GM21367 (cell line): ENCODE data around the gene SYT5.
"Not testable (repeated sequence)": the region's sequence is repeated elsewhere in the genome, so short reads cannot be mapped to it uniquely, and the experiment has no call there.

Source experiments
- ATAC-seq: cut with Tn5 transposase; IDR thresholded peaks from one replicate; pipeline ENCODE4 v1.9.1; 2021; ENCODE audit not compliant: unreplicated experiment

Gene SYT5

DNA sequence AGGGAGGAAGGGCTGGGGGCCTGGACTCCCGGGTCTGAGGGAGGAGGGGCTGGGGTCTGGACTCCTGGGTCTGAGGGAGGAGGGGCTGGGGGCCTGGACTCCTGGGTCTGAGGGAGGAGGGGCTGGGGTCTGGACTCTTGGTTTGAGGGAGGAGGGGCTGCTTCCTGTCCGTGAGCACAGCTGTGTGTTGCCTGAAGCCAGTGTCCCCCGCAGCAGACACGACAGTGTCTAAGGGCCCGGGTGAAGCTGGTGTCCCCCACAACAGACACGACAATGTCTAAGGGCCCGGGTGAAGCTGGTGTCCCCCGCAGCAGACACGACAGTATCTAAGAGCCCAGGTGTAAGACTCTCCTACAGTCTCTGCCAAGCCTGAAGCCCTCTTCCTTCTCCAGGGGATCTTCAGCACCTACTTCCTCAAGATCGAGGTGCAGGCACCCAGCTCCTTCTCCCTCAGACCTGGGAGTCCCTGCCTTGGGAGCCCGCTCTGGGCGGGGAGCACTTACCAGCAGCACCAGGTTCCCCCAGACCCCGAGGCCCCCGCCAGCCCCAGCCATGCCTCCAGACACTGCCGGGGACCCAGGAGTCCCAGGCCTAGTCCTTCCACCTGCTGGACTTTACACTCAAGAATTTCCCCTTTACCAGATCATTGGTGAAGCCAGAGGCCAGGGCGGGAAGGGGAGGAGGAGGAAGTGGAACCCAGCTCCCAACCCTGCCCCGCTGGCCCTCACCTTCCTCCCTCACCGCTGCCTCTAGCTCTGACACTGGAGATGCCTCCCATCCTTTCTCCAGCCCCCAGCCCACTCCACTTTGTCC, 29.0 kb upstream of the SYT5 start, which contains the start of gene PTPRH:
TSS of gene PTPRH (minus strand) at position 622 of the 813 bp plus-strand sequence. CDS start at position 554, 68 bp downstream.
- no peak for ATAC-seq

DNA sequence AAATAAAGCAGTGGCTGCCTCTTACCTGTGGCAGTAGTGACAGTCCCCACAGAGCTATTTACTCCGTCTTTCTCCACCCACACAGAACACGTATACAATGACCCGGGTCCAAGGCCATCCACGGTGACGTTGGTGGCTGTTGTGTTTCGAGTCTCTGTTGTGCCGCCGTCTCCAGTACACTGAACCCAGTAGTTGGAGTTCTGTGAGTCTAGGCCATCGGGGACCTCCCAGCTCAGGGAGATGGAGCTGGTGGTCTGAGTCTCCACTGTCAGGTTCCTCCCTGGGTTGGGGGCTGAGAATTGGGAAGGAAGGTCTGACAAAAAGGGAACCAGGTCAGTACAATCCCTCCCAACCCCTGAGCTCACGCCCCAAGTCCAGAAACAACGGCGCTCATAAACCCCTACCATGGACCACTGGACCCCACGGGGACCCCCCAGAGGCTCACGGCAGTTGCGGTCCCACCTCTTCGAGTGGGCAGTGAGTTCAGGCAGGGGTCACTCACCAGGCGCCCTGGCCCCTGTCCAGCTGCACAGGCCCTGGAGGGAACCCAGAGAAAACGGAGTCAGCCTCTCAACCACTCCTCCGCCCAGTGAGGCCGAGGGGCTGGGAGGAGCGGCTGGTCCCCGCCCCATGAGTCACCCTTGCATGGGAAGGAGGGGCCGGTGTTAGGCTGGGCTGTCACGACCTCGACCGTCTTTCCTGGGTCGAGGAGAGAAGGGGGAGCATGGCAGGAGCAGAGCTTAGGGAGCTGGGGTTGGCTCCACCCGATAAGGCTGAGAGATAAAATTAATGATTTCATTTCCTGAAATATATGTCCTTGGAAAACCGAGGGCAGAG, 26.8 kb upstream of the SYT5 start:
- ATAC-seq = no peak

DNA sequence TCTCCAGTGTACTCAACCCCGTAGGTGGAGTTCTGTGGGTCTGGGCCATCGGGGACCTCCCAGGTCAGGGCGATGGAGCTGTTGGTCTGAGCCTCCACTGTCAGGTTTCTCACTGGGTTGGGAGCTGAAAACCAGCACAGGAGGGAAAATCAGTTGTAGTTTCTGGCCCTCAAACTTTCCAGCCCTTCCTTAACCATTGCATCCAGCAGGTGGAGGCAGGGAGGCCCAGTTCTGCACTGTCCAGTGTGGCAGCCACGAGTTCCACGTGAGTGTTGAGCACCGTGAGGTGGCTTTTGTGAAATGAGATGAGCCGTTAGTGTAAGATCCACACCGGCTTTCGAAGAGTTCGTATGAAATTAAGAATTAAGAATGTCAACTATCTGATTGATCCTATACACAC, 22.1 kb upstream of the SYT5 start:
- not testable (repeated sequence) for ATAC-seq

DNA sequence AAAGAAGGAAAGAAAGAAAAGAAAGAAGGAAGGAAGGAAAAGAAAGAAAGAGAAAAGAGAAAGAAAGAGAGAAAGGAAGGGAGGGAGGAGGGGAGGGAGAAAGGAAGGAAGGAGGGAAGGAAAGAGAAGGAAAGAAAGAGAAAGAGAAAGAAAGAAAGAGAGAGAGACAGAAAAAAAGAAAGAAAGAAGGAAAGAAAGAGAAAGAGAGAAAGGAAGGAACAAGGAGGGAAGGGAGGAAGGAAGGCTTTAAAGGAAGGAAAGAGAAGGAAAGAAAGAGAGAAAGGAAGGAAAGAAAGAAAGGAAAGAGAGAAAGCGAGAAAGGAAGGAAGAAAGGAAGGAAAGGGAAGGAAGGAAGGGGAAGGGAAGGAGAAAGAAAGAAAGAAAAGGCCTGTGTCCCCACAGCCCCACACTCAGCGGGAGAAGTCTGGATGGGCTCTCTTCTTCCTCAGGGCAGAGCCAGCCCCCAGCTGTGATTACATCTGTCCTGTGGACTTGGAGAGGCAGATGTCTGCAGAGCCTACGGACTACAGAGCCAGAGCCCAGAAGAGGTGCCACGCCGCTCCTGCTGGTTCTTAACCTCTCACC, 19.6 kb upstream of the SYT5 start:
- no peak for ATAC-seq

DNA sequence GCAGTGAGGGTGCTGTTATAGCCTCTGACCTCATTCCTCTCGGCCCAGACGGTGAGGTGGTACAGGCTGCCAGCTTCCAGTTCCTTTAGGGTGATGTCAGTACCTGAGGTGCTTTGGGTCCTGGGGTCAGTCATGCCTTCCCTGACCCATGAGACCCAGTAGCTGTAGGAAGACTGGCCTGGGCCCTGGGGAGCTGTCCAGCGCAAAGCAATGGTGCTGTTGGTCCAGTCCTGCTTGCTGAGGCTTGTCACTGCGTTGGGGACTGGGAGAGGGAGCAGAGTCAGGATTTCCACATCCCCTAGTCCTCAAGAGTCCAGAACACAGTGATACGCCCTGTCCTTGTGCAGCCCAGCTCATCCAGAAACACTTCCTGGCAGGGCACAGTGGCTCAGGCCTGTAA, 18.6 kb upstream of the SYT5 start:
- ATAC-seq = no peak

DNA sequence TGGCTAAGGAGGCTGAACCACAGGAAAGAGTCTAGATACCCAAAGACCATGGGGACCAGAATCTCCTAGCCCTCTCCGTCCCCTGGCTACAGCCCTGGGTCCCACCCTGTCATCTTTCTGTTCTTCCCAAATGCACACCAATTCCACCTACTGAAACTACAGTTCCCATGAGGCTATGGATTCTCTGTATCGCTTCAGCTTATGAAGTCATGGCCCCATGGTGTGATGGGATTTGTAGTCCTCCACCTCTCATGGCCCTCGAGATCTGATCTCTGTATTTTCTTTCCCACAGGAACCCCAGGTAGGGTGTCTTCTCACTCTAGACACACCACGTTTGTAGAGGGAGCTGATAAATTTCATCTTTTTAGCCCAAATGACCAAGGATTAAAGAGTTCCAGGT, 17.4 kb upstream of the SYT5 start:
- no peak for ATAC-seq

DNA sequence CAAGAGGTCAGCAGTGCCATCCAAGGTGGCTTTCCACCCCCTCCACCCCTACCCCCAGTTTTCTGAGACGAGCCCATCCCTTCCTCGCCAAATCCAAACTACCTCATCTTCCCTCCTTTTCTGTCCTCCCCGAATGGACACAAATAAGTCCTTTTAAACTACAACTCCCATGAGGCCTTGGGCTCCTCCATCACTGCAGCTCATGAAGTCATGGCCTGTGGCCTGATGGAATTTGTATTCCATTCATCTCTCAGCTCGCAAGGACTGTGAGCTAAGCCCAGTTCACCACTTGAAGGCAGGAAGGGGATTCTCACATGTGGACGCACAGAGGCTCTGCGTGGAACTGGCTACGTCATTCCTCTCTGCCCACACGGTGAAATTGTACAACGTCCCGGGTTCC, 16.7 kb upstream of the SYT5 start:
- no peak for ATAC-seq

DNA sequence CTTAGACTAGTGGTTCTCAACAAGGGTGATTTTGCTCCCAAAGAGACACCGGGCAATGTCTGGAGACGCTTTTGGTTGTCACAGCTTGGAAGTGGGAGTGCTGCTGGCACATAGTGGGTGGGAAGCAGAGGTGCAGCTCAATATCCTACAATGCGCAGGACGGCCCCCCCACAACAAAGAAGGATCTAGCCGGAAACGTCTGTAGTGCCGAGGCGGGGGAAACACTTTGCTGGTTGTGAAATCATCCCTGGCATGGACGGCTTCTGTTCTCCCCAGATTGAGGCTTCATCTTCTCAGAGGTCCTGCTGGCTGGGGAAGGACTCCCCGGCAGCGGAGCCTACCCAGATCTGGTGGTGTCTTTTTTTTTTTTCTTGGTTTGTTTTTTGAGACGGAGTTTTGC, 13.4 kb upstream of the SYT5 start:
- no peak for ATAC-seq

DNA sequence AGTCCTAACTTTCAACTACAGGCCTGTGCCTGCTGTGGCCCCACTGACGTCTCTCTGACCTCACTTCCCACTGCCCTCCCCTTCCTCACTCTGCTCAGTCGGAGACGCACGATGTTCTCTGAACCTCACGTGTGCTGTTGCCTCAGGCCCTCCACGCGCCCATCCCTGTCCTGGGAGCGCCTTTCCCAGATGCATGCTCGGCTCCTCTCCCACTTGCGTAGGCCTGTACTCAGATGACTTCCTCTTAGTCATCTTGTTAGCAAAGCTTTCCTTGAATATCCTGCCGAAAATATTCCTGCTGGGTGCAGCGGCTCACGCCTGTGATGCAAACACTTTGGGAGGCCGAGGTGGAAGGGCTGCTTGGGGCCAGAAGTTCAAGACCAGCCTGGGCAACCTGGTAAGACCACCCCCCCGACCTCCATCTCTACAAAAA, 9.3 kb upstream of the SYT5 start:
- no peak for ATAC-seq

DNA sequence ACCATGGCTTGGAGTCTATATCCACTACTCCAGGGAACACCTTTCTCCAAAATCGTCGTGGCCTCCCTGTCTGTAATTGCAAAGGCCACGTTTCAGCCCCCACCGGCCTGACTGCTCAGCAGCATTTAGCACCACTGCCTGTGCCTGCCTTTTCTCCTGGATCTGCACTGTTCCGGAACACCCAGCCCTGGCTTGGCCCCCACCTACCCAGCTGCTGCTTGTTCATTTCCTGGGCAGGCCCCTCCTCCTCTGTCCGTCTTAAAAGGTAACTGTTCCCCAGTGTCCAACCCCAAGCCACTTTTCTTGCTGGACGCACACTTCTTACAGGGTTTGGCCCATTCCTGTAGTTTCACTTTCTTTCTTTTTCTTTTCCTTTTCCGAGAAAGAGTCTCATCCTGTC, 8.5 kb upstream of the SYT5 start:
- ATAC-seq = no peak

DNA sequence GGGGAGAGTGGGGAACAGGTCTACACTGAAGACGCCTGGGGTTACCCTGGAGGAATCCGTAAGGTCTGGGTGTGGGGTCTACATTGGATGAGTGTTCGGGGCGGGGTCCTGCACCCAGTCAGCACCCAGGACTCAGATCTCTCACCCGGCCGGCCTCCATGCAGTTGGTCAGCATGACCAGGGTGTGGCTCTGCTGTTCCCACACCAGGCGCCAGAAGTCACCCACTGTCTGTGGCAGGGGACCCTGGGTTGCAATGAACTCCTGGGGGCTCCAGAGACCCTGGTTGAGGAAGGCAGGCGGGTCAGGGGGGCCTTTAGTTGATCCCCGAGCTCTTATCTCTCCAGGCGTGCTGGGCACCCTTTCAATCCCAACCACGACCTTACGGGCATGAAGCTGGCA, 6.0 kb upstream of the SYT5 start:
- ATAC-seq = no peak

DNA sequence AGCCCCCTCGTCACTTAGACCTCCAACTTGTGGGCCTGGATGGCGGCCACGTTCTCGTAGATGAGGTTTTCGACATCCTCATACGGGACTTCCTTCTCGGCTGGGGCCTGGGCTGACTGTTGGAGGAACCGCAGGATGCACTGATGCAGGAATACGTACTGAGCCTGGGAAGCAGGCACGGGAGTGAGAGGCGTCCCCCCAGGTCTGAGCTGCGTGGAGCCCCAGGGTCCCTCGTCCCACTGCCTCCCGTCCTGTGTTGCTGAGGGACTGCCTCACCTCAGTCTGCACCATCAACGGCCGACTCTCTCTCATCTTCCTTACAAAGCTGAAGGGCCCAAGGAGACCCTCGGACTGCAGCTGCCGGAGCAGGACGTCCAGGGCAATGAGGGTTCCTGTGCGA, 1.7 kb upstream of the SYT5 start:
- no peak for ATAC-seq

DNA sequence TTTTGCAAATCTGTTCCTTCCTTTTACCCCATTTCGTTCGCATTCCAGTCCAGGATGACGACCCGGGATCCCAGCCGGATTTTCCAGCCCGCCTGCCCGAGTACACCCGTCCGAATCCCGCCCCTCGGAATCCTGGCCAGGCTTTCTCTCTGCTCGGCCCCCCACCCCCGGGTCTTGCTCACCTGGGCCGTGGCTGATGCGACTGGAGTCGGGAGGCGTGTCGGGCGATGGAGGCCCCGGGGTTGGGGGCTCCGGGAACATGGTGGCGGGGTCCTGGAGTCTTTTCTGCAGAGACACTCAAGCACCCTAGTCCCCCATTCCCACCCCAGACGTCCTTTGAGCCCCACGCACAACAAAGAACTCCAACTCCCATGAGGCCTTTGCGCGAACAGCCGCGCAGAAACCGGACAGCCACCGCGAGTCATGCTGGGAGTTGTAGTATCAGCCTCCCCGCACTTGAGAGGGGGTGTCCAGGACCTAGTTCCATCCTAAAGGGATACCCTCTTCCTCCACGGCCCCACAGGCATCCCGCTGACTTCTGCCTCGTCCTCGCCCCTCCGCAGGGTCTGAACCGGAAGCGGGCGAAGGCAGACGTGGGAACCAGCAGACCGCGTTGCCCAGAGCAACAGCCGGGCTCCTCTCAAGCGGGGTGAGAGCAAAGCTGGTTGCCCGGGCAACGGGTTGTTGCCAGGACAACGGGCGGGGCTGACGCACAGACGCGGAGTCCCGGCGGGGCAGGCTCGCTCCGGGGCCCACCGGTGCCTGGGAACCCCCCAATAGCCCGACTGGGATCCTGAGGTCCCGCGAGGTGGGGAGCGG, 1.1 kb downstream of the SYT5 start:
- ATAC-seq = peak; percentile 58

DNA sequence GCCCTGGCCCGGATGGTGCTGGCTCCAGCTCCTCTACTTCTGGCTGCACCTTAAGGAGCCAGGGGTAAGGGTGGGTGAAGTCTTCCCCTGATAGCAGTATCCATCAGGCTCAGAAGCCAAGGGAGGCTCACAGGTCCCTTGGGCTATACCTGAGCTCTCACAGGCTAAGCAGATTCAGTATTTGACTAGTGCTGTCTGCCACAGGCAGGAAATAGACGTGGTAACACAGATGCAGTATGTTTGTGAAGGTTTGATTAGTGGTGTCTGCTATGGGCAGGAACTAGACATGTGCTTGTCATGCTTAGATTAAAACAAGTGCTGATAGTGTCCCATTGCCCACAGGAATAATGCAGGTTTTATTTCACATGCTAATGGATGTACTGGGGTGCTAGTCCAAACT, 4.0 kb downstream of the SYT5 start:
- ATAC-seq = no peak

DNA sequence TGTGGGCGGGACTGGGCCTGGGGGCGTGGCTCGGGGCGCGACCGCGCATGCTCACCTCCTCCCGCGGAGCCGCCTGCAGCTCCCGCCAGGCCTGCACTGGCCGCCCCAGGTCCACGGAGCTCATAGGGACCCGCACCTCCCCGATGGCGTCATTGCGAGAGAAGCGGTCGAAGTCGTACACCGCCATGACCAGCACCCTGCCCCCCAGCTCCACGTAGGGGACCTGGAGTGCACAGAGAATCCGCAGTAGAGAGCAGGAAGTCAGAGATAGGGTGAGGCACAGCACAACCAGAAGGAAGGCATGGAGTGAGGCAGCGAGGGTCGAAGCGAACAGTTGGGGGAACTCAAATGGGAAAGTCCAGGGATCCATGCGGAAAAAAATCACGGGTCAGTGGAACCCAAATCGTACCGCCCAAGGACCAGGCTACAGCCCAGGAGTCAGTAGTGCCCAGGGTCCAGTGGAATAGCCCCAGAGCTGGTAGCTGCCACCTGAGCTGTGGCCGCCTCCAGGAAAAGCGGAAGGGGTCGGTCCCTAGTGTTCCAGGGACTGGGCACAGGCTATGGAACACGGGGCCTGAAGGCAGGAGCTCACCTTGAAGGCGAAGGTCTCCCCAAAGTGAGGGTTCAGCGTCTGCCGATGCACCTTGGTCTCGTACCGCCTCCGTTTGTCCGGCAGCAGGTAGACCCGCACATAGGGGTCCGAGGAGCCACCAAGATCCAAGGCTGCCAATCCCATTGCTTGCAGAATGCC, 4.8 kb downstream of the SYT5 start:
- ATAC-seq = no peak

DNA sequence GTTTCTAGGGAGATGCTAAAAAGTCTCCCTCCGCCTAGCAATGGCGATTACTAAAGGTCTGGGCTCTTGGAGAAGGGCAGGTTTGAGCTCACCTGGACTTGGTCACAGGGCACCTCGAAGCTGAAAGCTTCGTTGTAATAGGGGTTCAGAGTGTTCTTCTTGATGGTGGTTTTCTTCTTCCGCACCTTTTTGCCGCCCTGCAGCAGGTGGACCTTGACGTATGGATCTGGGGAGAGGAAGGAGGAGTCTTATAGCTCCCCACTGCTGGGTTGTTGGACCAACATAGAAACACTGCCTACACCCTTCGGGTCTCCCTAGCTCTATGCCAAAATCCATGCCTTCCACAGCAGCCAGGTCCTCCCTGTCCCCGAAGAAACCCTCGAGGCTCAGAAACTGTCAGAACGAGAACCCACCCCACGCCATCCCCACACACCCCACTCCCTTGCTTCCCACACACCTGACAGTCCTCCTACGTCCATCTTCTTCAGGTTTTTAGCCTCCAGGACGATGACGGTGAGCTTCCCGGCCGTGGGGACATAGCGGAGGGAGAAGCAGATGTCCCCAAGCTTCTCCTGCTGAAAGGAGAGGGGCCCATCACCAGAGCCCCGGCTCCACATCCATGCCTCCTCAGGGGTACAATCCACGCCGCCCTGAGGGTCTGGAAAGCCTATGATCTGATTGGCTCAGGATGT, 5.5 kb downstream of the SYT5 start:
- no peak for ATAC-seq

DNA sequence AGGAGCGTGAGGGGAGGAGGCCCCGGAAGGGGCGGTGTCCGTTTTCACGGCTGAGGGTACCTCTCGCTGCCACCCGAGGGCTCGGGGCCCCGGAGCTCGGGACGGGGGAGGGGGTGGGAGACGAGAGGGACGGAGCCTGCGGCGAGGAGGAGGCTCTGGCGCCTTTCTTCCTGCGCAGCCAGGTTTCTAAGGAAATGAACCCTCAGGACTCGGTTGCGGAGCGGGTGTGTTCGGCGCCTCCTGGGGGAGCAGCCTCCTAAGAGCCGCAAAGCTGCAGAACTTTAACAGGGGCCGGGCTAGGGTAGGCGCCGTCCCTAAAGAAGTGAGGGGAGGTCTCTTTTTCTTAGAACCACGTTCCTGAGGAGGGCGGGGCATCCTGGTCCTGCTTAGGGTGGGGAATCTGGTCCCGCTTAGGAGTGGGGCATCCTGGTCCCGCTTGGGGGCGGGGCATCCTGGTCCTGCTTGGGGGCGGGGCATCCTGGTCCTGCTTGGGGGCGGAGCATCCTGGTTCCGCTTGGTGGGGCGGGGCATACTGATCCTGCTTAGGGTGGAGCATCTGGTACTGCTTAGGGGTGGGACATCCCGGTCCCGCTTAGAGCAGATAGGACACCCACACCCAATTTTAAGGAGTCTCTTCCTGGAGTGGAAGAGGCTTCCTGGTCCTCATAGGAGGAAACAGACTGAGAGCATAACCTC, 6.2 kb downstream of the SYT5 start:
- no peak for ATAC-seq

DNA sequence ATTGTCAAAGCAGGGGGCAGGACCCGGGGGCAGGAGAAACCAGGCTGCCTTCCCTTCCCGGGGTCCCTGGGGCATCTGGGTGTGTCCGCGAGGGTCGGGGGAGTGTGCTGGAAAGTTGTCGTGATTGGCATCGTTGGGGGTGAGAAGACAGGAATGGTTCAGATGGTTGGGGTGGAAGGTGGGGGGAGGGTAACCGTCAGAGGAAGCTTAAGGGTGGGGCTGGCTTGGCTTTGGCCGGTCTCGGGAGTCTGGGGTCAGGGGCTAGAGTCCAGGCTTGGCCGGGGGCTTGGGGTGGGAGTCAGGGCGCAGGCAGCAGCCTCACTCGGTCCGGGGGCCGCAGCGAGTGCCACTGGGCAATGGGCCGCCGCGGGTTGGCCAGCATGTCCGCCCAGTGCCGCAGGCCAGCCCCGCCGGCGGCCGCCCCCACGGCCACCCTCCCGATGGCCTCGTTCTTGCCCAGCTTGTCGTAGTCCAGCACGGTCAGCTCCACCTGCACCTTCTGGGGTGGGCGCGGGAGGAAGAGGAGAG, 6.8 kb downstream of the SYT5 start:
- no peak for ATAC-seq

DNA sequence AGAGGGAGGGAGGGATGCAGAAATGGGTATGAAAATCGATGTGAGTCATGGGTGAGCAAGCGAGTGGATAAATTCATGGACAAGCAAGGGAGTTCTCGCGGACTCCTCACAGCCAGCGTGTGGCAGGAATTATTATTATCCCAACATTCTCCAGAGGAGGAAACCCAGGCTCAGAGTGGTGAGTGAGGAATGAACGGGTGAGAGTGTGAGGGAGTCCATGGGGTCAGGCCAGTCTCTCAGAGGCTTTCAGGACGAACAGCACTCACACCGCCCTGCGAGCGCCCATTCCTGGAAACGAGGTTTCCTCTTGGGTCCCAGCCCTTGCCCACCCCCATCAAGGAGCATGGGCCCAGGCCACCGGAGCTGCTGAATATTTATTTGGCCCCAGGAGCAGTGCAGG, 7.3 kb downstream of the SYT5 start:
- no peak for ATAC-seq
